Stimulated activated CD4-positive, alpha-beta T cell treated with anti-CD3 and anti-CD28 coated beads, Interleukin-12 subunit alpha, Interleukin-12 subunit beta, amount 100 ng/mL, for 4 hours (primary cell): ENCODE measurements around the gene KCNA4.
"Not testable (repeated sequence)": the region's sequence is repeated elsewhere in the genome, so short reads cannot be mapped to it uniquely, and the experiment has no call there.

ENCODE experiments used
- DNase-seq: peaks from one replicate; pipeline ENCODE4 v3.0.0-alpha.2; 2020

Gene KCNA4

DNA sequence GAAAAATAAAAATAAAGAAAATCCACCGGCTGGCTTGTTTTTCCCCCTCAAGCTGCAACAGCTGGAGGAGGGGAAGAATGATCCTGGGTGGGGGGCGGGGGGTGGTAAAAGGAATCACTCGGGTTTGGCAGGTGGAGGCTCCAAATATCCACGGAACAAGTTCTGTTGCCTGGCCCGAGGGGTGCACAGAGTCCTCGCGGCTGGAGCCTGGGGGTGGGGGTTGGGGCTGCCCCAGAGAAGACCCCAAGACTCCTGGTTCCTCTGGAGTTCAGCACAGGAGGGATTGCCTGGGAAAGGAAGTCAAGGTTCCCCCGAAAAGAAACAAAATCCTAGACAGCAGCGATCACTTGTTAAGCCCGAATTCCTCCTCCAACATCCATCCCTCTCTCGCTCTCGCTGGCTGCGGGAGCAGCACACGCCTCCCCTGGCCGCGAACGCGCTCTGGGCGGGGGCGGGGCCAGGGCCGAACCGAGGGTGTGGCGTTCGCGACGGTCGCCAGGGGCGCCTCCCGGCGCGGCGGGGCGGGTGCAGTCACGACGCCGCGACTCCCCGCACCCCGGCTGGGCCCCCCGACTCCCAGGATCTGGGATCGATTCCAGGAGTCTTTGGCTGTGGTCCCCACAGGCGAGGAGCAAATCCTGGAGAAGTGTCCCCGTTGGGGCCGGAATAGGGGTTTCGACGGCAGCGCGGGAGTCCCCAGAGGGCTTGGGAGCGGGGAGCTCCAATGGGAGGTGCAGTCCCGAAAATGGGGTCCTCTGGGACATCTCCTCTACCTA lies at the start of gene KCNA4:
Gene KCNA4 (minus strand): TSS at position 443 of the 776 bp plus-strand sequence. CDS start 4,352 bp downstream, outside the sequence.
- DNase-seq: no peak

DNA sequence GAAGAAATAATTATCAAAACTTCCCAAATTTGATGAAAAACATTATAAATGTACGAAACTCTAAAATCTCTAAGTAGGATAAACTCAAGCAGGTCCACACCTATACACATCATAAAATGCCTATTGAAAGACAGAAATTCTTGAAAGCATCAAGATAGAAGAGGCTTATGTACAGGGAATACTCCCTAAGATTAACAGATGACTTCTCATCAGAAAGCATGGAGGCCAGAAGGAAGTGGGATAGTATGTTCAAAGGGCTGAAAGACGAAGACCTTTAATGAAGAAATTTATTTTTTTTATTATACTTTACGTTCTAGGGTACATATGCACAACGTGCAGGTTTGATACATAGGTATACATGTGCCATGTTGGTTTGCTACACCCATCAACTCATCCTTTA lies 45.3 kb upstream of the KCNA4 start:
- no peak for DNase-seq

- no peak for DNase-seq
These were observed 42.5 kb upstream of the KCNA4 start for GRCh38 chr11:30059172-30059815.

- no peak for DNase-seq
These were observed 32.4 kb upstream of the KCNA4 start for GRCh38 chr11:30049214-30049613.

- DNase-seq: no peak
These were observed 29.7 kb upstream of the KCNA4 start for GRCh38 chr11:30046578-30046945.

- no peak for DNase-seq
These were observed 29.2 kb upstream of the KCNA4 start for GRCh38 chr11:30045921-30046577.

DNA sequence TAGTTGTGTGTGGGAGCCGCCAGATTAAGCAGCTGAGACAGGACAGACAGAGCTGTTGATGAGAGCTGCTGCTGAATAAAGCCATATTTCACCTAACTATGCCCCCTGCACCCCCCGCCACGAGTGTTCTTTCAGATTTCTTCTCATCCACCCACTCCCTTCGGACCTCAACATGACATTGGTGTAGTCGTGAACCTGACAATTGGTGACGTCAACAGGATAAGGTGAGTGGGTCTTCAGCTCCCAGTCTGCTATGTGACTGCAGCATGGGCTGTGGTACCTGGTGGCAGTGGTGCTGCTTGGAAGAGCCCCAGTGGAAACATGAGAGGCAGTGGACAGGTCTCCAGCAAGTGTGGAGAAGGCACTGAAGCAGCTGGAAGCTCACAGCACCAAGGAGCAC lies 28.3 kb upstream of the KCNA4 start:
- DNase-seq: no peak

GRCh38 chr11:30041171-30041570 lies 24.3 kb upstream of the KCNA4 start:
- DNase-seq: no peak

- not testable (repeated sequence) for DNase-seq
These were observed 17.9 kb upstream of the KCNA4 start for GRCh38 chr11:30034746-30035145.

DNA sequence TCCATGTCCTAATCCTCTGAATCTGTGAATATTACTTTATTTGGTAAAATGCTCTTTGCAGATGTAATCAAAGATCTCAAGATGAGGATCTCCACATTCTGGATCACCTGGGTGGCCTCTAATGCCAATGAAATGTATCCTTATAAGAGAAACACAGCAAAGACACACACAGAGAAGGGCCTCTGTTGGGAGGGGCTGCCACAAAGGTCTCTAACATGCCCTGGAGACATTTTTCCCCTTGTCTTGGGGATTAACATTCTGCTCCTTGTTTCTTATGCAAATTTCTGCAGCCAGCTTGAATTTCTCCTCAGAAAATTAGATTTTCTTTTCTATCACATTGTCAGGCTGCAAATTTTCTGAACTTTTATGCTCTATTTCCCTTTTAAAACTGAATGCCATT lies 17.3 kb upstream of the KCNA4 start:
- DNase-seq: not testable (repeated sequence)

DNA sequence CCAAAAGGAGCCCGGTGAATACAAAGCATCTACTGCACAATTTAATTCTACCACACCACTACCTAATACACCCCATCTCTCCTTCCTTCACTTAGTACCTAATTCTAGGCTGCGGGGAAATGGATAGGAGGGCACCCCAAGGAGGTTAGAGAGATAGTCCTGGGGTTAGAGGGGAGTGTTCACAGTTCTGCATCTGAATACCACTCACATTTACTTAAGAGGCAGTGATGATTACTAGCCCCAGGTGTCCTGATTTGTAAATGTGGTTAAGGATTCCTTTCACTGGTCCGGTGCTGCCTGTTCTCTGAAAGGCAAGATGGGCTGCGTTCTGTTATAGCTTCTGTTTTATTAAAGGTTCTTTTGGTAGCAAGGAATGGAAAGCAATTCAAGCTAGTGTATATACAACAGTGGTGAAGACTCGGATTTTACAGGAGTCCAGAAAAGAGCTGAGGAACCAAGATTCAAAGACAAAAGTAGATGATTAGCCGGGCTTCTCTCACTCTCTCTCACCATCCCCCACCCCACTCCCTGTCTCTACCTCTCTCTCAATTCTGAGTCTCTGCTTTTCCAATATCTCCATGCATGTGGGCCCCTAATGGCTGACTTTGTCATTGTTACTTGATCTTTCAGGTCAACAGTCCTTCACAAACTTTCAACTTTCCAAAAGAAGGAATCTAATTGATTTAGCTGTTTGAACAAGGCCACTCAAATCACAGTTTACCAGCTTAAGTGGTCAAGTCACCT lies 8.7 kb upstream of the KCNA4 start:
- DNase-seq: no peak

GRCh38 chr11:30023074-30023473 lies 6.2 kb upstream of the KCNA4 start:
- no peak for DNase-seq

- no peak for DNase-seq
These were observed 2.7 kb upstream of the KCNA4 start for GRCh38 chr11:30019481-30019880.

GRCh38 chr11:30018495-30018894 lies 1.7 kb upstream of the KCNA4 start:
- no peak for DNase-seq

DNA sequence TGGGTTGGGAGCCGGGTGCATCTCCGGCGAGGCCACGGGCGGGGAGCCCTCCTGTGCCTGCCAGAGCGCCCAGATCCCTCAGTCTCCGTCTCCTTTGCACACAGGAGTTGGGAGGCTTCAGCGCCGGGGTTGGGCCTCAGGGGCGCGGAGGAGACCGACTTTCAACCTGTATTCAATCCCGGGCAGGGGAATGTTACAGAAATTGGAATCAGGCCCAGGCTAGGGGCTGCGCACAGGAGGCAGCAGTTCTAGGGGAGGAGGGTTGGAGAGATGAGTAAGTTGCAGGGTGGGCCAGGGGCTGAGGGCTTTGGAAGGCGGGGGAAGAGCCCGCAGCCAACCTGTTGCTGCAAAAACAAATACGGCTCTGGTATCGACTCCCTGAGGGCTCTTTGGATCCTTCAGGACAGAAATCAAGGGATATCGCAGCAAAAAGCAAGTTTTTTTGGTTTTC lies 640 bp upstream of the KCNA4 start:
- no peak for DNase-seq

DNA sequence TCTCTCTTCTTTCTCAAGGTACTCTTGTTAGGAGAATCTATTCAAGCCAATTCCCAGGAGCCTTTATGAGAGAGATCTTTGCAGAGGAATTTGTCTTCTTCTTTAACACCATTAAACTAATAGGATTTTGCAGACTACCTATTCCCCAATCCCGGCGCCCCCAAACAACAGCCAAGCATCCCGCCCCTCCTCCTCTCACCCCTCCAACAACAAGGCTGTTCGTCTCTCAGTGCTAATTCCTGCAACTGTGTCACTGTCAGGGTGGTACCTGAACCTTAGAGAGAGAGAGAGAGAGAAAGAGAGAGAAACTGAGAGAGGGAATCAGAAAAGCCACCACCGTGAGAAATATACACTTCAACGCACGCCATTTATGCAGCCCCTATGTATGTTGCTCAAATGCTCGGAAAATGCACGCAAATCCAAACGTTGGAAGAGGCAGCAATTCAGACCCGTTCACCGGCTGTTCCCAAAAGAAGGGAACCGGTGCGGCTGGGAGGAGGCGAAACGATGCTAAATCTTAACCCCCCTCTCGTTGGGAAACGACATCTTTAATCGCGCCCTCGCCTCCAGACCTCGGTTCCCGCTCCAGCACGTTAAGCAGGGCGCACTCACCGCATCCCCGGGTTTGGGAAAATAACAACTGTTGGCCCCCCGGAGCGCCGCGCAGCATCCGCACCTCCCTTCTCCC lies 961 bp downstream of the KCNA4 start:
- DNase-seq: no peak

GRCh38 chr11:30012346-30012745 lies 4.5 kb downstream of the KCNA4 start:
- no peak for DNase-seq

- DNase-seq: no peak
These were observed 7.8 kb downstream of the KCNA4 start for GRCh38 chr11:30009060-30009459.

GRCh38 chr11:30006876-30007275 lies 10.0 kb downstream of the KCNA4 start:
- no peak for DNase-seq

- DNase-seq: no peak
These were observed 14.6 kb downstream of the KCNA4 start for GRCh38 chr11:30002157-30002785.

DNA sequence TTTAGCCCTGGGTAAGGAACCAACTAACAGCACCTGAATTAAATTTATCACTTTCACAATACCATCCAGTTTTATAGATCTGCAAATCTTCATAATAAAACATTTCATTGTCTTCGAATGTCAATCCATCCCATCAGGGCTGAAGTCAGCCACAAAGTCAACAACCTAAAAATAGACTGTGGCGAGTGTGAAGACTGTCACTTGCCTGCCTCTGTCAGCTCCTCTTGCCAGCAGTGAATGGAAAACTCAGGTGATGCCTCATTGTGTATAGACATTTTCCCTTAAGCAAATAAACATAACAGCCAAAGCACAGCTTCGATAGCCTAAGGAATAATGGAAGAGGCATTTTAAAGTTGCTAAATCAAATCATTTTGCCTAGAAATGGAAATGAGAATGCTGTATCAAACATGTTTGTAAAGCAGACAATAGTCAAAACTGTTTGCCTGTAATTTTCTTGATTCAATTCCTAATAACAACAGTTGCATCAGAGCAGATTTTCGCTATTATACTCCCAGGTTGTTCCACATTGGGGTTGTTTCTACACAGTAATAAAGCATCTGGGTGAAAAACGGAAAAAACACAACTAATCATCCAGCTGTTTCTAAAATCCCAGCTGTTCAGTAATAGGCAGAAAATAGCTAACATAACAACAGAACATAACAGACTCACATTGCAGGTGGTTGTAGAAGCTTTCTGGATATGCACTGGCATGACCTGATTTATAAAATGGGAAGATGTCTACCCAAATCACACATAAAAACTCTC lies 15.7 kb downstream of the KCNA4 start:
- no peak for DNase-seq
